ENCODE data around the gene CERS1.
"Not testable (repeated sequence)": the region's sequence is repeated elsewhere in the genome, so short reads cannot be mapped to it uniquely, and the experiment has no call there.

The CERS1 gene

DNA sequence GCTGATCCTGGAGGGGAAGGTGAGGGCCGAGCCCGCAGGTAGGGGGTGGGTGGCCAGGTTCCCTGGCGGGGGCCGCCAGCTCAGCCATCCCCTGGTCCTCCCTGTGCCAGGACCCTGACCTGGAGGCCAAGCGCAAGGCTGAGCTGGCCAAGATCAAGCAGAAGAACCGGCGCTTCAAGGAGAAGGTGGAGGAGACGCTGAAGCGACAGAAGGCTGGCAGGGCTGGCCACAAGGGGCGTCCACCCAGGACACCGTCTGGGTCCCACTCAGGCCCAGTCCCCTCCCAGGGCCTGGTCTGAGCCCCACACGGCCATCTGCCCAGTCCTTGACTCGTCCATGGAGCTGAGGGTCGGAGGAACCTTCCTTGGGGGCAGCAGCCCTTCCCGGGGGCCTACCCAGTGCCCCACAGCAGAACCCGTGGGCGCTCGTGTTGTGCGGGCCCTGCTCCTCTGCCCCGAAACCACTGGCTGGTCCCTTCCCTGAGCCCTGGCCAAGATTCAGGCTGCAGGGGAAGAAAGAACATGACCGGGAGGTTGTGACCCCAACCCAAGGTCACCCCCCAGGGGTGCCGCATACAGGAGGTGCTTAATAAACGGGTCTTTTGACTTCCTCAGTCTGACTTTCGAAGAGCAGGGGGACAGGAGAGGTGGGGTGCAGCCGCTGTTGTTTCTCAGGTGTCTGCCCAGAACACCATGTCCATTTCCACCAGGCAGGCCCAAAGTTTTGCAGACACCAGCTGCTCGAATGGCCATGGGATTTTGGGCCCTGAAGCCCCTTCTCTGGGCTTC, 32.3 kb upstream of the CERS1 start:
- H3K27me3 Mint-ChIP-seq = peaks cover 2% of the 10 kb centered on the region
- DNase-seq (no peak), ATAC-seq (no peak)
- H3K36me3 Mint-ChIP-seq (ENCODE audit: low read depth) = peaks cover 21% of the 10 kb centered on the region
- H3K4me1 Mint-ChIP-seq = peaks cover 3% of the 10 kb centered on the region
- no peak overlapping the region for H3K27ac Mint-ChIP-seq
- H3K9me3 Mint-ChIP-seq = no peaks in the 10 kb centered on the region
- H3K4me3 Mint-ChIP-seq = no peak overlapping the region

DNA sequence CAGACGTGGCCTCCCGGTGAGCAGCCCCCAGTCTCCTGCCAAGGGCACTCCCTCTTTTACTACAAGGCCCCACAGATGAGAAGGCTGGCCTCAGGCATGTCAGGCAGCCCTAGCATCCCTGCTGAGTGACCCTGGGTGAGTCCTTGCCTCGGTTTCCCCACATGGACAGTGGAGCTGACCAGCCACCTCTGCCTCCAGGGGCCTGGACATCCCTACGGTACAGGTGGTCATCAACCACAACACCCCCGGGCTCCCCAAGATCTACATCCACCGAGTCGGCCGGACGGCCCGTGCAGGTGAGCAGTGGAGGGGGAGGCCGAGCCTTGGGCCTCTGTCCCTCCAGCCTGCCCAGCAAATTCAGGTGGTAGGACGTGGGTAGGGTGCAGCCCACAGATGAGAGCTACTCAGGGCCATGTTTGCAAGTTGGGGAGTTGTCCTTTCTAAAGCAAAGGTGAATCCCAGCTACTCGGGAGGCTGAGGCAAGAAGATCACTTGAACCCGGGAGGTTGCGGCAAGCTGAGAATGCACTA, 28.8 kb upstream of the CERS1 start:
- ATAC-seq (no peak), DNase-seq (no peak)
- no peak overlapping the region for H3K4me3 Mint-ChIP-seq
- peaks cover 15% of the 10 kb centered on the region for H3K4me1 Mint-ChIP-seq
- no peak overlapping the region for H3K27ac Mint-ChIP-seq
- H3K27me3 Mint-ChIP-seq = no peaks in the 10 kb centered on the region
- peaks cover 40% of the 10 kb centered on the region for H3K36me3 Mint-ChIP-seq (ENCODE audit: low read depth)
- no peaks in the 10 kb centered on the region for H3K9me3 Mint-ChIP-seq

DNA sequence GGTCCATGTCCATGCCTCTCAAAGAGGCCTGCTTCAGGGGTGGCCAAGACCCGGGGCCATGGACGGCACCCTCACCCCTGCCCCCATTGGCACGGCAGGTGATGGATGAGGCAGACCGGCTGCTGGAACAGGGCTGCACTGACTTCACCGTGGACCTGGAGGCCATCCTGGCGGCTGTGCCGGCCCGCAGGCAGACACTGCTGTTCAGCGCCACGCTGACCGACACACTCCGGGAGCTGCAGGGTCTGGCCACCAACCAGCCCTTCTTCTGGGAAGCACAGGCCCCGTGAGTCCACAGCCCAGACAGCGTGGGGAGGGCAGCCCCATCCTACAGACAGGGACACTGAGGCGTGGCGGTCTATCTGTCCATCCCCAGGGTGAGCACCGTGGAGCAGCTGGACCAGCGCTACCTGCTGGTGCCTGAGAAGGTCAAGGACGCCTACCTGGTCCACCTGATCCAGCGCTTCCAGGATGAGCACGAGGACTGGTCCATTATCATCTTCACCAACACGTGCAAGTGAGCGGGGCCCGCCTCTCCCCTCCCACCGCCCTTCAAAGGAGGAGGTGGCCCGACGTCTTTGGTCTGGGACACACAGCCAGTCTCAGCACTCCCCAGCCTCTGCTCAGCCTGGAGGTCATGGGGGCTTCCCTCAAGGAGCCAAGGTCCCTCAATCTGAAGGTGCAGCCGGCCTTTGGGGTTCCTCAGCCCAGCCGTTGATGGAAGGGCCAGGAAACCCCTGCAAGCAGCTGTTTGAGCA, 26.4 kb upstream of the CERS1 start:
- Mint-ChIP-seq H3K36me3 (ENCODE audit: low read depth) (peaks cover 49% of the 10 kb centered on the region), H3K9me3 (no peaks in the 10 kb centered on the region), H3K4me1 (peaks cover 34% of the 10 kb centered on the region), H3K27ac (no peak overlapping the region), H3K27me3 (peaks cover 3% of the 10 kb centered on the region), H3K4me3 (no peak overlapping the region)
- DNase-seq (no peak), ATAC-seq (no peak)

DNA sequence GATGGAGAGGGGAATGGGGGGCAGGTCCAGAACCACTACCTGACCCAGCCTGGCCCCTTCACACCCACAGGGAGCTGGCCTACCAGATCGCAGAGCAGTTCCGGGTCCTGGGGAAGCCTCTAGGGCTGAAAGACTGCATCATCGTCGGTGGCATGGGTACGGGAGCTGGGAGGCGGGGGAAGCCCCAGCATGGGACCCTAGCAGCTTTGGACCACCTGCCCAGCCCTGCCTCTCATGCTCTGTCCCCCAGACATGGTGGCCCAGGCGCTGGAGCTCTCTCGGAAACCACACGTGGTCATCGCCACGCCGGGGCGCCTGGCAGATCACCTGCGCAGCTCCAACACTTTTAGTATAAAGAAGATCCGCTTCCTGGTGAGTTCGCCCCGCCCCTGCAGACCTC, 25.6 kb upstream of the CERS1 start:
- Mint-ChIP-seq H3K9me3 (no peaks in the 10 kb centered on the region), H3K27me3 (peaks cover 3% of the 10 kb centered on the region), H3K36me3 (ENCODE audit: low read depth) (peaks cover 49% of the 10 kb centered on the region), H3K27ac (no peak overlapping the region), H3K4me3 (no peak overlapping the region), H3K4me1 (peaks cover 38% of the 10 kb centered on the region)
- ATAC-seq (no peak), DNase-seq (no peak)

DNA sequence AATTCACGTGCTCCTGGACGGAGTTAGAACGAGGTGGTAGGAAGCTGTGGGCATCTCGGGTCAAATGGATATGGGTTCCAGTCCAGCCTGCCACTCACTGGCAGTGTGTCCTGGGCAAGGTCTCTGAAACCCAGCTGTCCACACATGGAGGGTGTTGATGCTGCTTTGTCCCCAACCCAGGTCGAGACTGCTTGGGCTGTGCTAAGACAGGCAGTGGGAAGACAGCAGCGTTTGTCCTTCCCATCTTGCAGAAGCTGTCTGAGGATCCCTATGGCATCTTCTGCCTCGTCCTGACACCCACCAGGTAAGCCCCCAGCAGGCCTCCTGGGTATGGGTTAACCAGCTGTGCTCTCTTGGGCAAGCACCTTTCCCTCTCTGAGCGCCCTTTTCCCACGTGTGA, 24.4 kb upstream of the CERS1 start:
- Mint-ChIP-seq H3K36me3 (ENCODE audit: low read depth) (peaks cover 45% of the 10 kb centered on the region), H3K9me3 (no peaks in the 10 kb centered on the region), H3K4me3 (peak overlapping the region; percentile 94), H3K27ac (peak overlapping the region; percentile 94), H3K4me1 (peaks cover 46% of the 10 kb centered on the region), H3K27me3 (peaks cover 3% of the 10 kb centered on the region)
- ATAC-seq = no peak
- no peak for DNase-seq

DNA sequence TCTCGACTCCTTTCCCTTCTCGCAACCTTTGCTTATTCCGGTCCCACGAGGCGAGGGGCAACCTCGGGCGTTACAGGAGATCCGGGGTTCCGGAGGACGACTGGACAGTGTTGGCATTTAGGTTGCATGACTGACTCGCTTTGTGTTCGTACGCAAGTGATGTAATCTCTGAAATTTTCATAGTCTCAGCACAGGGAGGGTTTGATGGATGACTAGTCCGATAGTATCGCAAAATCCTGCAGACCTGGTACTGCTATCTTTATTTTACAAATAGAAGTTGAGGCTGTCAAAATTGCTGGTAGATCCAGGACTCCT, 23.9 kb upstream of the CERS1 start:
- Mint-ChIP-seq H3K4me1 (peaks cover 50% of the 10 kb centered on the region), H3K27me3 (peaks cover 3% of the 10 kb centered on the region)
- no peak for ATAC-seq

DNA sequence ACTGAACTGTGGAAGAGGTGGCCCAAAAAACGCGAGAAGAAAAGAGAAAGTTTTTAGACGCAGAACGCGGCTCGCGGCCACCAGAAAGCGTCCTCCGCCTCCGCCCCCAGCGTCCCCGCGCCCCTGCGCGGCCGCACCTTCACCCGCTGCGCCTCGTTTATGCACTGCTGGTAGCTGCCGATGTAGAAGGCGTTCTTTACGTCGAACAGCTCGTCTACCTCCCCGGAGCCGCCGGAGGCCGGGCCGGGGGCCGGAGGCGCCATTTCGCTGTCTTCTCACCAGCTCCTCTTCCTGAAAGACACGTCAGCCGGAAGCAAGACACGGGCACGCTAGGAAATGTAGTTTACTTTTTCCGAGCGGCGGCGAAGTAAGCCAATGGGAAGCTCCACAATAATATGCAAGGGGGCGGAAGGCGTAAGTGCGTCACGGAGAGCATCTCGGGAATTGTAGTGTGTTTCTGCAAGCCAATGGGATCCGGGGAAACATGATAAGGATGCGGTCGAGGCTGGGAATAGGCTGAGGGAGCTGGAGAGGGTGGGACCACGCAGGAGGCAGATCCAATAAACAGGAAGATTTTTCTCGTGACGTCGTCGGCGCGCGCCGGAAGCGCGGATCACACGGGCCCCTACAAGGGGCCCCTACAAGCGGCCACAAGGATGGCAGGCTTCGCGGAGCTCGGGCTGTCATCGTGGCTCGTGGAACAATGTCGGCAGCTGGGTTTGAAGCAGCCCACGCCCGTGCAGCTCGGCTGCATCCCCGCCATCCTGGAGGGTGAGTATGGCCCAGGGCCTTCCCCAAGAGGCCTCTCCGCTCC, 23.3 kb upstream of the CERS1 start, which contains the start of the genes COPE and DDX49:
Gene COPE (minus strand): TSS at position 302 of the 814 bp plus-strand sequence. CDS start 39 bp downstream, at position 263.
Gene DDX49 (plus strand): TSS at position 630 of the 814 bp plus-strand sequence. CDS start 27 bp downstream, at position 657.
- ATAC-seq (peak; percentile 96), DNase-seq (peak; percentile 98)
- H3K27ac Mint-ChIP-seq = peak within 1 kb of the TSS; percentile 94
- no peaks in the 10 kb centered on the region for H3K9me3 Mint-ChIP-seq
- H3K4me3 Mint-ChIP-seq = peak within 1 kb of the TSS; percentile 94
- H3K27me3 Mint-ChIP-seq = peaks cover 3% of the 10 kb centered on the region
- H3K4me1 Mint-ChIP-seq = peaks cover 50% of the 10 kb centered on the region
- H3K36me3 Mint-ChIP-seq (ENCODE audit: low read depth) = peaks cover 43% of the 10 kb centered on the region

More for the DNA sequence above, 23.9 kb upstream of the CERS1 start:
- Mint-ChIP-seq H3K9me3 (no peaks in the 10 kb centered on the region), H3K36me3 (ENCODE audit: low read depth) (peaks cover 48% of the 10 kb centered on the region), H3K27ac (peak overlapping the region; percentile 94), H3K4me3 (peak overlapping the region; percentile 94)
- no peak for DNase-seq

DNA sequence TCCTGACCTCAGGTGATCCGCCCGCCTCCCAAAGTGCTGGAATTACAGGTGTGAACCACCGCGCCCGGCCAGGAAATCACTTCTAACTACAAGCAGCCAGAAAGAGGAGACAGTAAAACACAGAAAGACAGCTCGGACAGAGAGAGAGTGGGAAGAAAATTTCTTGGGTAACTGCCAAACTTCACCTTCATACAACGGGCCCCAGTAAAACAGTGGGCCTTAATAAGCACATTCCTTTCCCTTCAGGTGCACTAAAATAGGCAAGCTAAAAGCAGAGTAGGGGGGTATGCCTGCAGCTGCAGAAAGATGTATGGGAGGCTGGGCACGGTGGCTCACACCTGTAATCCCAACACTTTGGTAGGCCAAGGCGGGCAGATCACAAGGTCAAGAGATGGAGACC, 21.6 kb upstream of the CERS1 start:
- DNase-seq, H3K27me3 Mint-ChIP-seq, ATAC-seq, H3K9me3 Mint-ChIP-seq: not testable (repeated sequence)
- Mint-ChIP-seq H3K36me3 (ENCODE audit: low read depth) (peaks cover 40% of the 10 kb centered on the region), H3K27ac (peak overlapping the region; percentile 44), H3K4me3 (peak overlapping the region; percentile 94), H3K4me1 (peaks cover 55% of the 10 kb centered on the region)

DNA sequence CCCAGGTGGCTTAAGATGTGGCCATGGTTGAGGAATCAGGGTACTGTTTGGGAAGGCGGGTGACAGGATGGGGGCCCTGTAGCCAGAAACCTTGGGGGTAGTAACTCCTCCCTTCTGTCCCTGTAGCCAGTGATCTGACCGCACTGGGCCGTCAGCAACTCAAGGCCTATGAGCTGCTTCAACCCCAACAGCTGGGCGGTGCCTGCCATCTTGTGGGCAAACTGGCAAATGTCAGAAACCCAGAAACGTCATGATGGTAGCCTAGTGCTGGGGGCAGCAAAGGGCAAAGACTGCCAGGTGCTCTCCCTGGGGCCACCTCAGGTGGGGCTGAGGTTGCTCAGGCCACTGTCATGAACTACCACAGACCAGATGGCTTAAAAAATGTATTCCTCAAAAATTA, 19.7 kb upstream of the CERS1 start:
- H3K36me3 Mint-ChIP-seq (ENCODE audit: low read depth) = peaks cover 32% of the 10 kb centered on the region
- H3K4me3 Mint-ChIP-seq = no peak overlapping the region
- ATAC-seq (no peak), DNase-seq (peak; percentile 51)
- H3K27me3 Mint-ChIP-seq = peaks cover 3% of the 10 kb centered on the region
- peaks cover 48% of the 10 kb centered on the region for H3K4me1 Mint-ChIP-seq
- H3K27ac Mint-ChIP-seq = peak overlapping the region; percentile 39
- H3K9me3 Mint-ChIP-seq = no peaks in the 10 kb centered on the region

DNA sequence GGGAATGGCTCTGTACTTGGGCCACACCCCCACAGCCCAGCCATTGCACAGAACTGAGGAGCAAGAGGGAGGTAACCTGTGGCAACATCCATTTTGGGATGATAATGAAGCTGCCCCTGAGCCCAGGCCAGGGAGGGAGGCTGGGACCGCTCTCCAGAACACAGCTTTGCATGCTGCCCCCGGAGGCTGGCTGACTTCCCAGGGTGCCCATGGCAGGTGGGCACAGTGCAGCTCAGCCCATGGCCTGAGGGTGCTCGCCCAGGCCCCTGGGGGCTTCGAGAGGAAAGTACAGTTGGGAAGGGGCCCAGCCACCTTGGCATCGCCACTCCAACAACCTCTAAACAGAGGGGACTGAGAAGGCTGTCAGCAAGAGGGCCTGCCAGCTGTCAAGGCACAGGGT, 17.5 kb upstream of the CERS1 start:
- DNase-seq = no peak
- Mint-ChIP-seq H3K36me3 (ENCODE audit: low read depth) (peaks cover 24% of the 10 kb centered on the region), H3K27me3 (no peaks in the 10 kb centered on the region), H3K27ac (no peak overlapping the region), H3K4me1 (peaks cover 30% of the 10 kb centered on the region), H3K4me3 (no peak overlapping the region), H3K9me3 (no peaks in the 10 kb centered on the region)
- ATAC-seq = no peak

DNA sequence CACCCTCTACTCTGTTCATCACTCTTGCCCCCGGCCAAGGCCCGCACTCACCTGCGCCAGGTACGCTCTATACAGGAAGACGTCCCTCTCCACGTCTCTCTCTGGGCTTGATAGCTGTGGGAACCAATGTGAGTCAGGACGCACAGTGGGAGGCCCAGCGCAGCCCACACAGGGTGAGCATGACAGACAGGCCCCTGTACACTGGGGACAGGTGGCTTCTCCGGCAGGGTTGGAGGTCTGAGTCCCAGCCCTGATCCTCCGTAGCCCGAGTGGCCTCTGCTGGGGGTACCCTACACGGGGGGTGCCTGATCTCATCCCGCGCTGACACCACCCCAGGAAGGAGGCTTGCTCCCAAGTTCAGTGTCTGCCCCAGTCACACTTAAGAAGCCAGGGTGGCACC, 17.0 kb upstream of the CERS1 start:
- no peak for DNase-seq
- Mint-ChIP-seq H3K4me3 (no peak overlapping the region), H3K27ac (no peak overlapping the region), H3K4me1 (peaks cover 26% of the 10 kb centered on the region), H3K27me3 (no peaks in the 10 kb centered on the region), H3K36me3 (ENCODE audit: low read depth) (peaks cover 24% of the 10 kb centered on the region), H3K9me3 (no peaks in the 10 kb centered on the region)
- no peak for ATAC-seq

DNA sequence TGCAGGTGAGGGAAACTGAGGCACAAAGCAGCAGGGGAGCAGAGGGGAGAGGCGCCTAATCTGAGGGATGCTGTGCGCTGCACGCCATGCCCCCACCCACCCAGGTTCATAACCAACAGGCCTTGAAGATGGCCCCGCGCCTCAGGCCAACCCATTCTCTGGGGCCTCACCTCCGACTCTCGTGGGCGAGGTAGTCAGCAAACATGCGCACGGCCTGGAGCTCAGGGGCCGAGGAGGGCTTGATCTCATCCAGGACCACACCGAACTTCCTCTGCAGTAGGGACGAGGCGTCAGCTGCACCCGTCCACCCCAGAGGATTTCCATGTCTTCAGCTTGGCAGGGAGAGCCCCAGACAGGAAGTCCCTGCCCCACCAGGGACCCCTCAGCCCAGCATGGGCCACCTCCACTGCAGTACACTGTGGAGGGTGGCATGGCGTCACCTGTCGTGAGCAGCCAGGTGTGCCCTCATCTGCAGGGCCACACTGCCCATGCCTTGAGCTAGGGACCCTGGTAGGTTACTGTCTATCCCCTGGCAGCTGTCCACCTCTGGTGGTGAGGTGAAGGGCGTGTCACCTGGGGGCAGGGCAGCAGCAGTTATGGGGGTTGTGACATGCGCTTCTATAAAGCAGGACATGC, 15.0 kb upstream of the CERS1 start:
- no peak overlapping the region for H3K27ac Mint-ChIP-seq
- H3K4me1 Mint-ChIP-seq = peaks cover 12% of the 10 kb centered on the region
- no peaks in the 10 kb centered on the region for H3K9me3 Mint-ChIP-seq
- DNase-seq (no peak), ATAC-seq (no peak)
- H3K36me3 Mint-ChIP-seq (ENCODE audit: low read depth) = peaks cover 17% of the 10 kb centered on the region
- no peaks in the 10 kb centered on the region for H3K27me3 Mint-ChIP-seq
- H3K4me3 Mint-ChIP-seq = no peak overlapping the region

DNA sequence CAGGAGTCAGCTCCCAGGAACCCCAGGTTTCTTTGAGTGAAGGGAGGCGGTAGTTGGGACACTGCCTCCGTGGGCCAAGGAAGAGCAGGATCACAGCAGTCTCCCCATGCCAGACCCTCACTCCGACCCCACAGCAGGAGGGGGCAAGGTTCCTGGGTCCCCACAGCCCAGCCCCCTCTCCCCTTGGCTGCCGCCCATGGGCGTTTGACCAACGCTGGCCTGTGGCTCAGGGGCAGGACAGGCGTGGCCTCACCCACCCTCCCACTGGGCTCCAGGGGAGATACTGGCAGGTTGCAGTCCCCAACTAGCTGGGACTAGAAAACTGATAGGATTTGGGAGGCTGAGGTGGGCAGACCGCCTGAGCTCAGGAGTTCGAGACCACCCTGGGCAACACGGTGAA, 14.1 kb upstream of the CERS1 start:
- H3K27me3 Mint-ChIP-seq = no peaks in the 10 kb centered on the region
- no peaks in the 10 kb centered on the region for H3K9me3 Mint-ChIP-seq
- peaks cover 6% of the 10 kb centered on the region for H3K4me1 Mint-ChIP-seq
- no peak for DNase-seq
- H3K36me3 Mint-ChIP-seq (ENCODE audit: low read depth) = peaks cover 17% of the 10 kb centered on the region
- H3K27ac Mint-ChIP-seq = no peak overlapping the region
- H3K4me3 Mint-ChIP-seq = no peak overlapping the region
- ATAC-seq = no peak
